Cerebellar cortex (tissue), 1 donor: ENCODE measurements around the gene SMARCE1.

Experiments
- DNase-seq: peaks from one replicate; pipeline ENCODE4 v3.0.0-alpha.2; 2015; ENCODE audit warnings: low spot score

Gene SMARCE1

DNA sequence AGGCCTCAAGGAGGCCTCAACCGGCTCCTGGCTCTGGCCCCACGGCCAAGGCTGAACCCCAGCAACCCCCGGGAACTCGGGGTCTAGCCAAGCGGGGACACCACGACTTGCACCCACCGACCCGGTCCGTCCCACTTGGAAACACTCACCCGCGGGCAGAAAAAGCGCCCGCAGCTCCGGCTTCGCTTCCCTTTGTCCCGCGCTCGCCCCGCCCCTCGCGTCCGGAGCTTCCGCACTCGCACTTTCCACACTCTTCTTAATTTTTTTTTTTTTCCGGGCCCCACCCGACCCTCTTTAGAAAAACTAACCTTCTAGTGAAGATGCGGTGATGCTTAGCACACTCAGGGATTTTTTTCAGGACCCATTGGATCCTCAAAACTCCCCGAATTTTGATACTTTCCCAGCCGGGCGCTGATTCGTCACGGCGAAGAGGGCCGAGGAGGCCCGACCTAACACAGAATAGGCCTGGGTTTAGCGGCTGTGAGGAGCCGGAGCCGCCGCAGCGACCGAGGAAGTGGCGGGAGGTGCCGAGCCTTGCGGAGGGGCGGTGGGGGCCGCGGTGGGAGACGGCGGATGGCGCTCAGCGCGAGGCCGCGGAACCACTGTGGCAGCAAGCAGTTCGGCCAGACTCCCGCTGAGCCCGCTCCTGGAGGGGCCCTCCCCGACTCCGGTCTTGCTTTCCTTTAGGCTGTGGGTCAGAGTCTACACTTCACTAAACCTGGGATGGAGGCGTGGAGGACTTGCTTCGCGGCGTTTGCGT, at the start of gene SMARCE1:
TSS of gene SMARCE1 (minus strand) at position 195 of the 760 bp plus-strand sequence. CDS start 2,016 bp downstream, outside the sequence.
- DNase-seq, result peak; percentile 75

DNA sequence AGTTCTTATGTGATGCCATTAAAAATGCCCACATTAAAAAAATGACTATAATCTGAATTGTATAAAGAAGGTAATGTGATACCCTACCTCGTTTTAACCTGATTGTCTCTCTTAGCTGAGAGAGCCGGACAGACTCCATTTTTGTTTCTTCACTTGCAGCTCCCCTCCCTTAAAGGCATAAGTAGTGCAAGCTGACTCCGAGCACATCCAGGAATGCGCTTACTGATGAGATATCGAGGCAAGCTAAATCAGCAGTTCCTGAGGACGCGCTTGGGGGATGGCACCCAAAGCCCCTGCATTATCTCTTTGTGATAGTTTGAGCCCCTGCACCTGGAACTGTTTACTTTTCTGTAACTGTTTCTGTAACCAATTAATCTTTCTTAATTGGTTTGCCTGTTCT, 49.7 kb upstream of the SMARCE1 start:
- no peak for DNase-seq

DNA sequence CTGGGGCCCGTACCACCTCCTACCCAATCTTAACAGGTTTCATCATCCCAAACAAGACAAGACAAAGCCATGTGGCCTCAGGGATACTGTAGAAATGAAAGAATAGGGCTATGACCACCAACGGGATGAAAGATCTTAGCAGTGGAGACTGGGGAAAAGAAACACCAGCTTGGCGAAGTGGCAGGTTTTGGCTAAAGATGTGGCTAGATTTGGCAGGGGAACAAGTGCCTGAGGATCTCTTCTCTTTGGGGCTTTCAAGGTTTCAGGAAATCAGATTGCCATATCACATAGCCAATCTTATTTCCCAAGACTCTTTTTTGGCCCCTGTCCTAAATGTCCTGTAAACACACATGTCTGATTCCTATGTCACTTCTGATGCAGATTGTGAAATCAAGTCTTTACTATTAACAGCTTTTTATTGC, 49.0 kb upstream of the SMARCE1 start:
- no peak for DNase-seq

DNA sequence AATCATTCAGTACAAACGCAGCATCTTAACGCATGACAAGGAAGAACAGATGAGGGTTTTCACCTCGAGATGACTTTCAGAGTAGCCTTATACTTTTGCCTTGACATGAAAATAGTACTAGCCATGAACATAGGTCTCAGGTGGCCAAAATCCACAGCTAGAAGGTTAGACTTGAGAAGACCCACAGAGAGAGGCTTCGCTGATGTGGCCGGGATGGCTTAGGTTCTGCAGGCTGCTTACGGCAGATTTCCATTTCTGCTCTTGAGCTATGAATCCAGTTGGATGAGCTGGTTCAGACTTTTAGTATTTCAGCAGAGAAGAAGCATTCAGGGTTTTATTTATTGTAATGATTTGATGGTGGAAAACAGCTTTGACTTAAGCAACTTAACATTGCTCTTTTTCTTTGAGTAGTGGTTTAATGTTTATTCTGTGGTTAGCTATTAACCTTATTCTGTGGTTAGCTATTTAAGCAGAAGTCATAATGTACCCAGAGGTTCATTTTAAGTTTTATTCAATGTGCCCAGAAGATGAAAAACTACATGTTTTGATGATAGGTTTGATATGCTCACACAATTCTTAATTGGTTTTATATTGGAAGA, 48.4 kb upstream of the SMARCE1 start:
- no peak for DNase-seq

DNA sequence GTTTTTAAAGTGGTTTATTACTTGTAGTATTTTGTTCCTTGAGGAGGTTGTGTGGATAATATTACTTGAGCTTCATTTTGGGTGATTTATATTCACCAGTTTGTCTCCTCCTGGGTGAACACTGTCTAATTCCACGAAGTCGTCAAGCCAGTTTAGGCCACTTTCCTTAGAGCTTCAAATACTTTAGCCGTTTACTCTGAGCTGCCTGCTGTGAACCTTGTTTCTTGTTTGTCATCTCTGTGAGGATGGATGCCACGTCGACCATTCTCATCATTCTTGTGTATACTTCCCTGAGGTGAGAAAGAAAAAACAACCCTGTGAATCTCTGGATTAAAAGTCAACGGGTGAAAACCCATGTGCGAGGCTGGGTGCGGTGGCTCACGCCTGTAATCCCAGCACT, 47.0 kb upstream of the SMARCE1 start:
- no peak for DNase-seq

DNA sequence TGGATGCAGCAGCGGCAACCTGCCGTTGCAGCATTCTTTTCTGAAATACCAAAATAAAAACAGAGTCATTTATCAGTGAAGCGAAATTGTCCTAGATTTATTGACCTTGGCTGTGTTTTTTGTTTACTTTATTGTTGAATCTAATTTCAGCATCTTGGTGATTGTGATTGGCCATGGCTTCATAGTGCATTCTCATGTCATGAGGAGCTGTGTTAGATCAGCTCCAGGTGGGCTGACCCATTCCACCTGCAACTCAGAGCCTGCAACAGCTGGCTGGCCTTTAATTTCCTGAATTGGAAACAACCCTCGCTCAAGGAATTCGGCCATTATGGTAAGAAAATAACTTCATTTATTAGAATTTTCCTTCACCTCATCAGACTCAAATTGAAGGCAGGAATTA, 39.5 kb upstream of the SMARCE1 start:
- DNase-seq, result no peak

DNA sequence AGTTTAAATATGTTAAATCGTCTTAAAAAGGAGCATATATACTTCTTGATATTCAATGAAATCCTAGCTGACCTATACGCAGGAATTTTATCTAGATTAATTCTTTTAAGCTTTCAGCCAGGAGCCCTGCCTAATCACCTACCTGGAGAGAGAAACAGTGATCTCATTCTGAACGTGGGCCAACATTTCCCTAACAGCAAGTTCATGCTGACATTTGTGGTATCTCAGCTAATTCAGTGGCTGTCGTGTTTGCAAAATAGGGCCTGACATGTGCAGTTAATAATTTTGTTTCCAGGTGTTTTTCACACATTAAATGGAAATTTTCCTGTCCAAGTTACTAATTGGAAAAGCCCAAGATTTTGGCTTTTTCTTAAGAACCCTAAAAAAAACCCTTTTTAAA, 38.6 kb upstream of the SMARCE1 start:
- DNase-seq, result peak; percentile 66

DNA sequence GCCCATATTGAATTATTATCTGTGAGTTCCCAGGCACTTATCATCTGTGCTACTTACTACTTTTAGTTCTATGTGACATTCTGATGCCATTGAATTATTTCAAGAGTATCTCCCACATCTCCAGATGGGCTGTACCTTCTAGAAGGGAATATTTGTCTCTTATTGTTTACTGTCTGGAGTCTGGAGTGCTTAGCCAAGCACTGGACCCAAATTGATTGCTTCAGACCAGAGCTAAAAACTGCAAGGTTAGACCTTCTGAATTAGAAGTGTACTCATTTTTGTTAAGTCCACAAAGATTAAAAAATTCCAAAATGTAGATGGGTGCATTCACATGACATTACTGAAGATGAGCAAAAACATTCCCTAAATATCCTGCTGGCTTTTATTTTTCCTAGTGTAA, 33.4 kb upstream of the SMARCE1 start:
- no peak for DNase-seq

DNA sequence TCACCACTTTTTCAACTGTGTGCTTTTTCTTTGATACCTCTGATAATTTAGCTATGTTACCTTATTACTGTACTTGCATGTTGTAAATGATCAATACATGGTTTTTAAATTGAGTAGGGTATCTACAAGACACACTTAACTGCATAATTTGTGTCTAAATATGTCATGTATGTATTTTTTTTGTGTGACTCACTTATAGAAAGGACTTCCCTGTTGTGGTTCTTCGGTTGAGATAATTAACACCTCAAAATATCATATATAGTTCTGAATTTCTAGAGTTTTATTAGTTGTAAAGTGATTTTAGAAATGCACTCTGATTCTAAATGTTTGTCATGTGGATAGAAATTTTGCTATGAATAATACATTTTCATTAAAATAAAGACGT, 31.9 kb upstream of the SMARCE1 start:
- no peak for DNase-seq

DNA sequence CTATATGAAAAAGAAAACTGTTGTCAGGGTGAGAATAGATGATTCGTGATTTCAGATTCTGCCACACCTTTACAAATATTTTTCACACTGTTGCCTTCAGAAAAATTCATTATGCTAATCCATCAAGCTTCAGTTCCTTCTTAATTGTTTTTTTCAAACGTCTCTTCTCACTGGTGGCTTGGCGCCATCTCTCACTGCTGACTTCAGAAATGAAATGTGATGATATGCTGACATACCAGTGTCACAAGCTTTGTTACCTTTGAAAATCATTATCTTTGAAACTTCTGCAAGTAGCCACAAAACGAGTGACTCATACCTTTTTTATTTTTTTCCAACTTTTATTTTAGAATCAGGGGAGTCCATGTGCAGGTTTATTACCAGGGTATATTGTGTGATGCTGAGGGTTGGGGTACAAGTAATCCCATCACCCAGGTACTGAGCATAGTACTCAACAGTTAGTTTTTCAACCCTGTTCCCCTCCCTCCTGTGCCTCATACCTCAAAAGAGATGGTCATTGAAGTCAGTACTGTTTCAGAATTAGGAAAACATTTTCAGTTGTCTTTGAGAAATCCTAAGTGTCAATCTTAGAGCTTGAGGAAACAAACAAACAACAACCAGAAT, 31.4 kb upstream of the SMARCE1 start:
- DNase-seq, result no peak

DNA sequence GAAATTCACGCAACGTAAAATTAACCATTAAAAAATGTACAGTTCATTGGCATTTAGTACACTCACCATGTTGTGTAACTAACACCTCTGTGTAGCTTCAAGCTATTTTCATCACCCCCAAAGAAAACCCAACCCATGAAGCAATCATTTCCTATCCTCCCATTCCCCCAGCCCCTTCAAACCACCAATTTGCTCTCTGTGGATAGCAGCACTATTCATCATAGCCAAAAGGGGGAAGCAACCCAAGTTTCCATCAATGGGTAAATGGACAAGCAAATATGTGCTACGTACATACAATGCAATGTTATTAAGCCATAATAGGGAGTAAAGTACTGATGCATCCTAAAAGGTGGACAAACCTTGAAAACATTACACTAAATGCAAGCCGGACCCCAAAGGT, 28.3 kb upstream of the SMARCE1 start:
- DNase-seq, result no peak

DNA sequence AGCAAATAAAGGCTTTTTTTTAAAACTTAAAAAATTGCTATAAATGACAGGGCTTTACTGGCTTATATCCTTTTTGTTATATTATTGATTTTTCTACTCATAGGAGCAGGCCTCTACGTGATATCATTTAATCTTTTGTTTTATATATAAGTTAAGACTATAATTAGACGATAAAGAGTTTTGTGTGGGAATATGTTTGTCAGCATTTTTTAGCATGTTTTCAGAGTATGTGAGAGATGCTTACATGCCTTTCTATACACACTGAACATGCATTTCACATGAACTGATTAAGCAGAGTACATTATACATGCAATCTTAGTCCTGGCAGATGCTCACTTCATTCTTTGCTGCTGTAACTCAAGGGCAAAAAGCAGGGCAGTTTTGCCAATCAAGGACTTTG, 25.0 kb upstream of the SMARCE1 start:
- DNase-seq, result no peak

DNA sequence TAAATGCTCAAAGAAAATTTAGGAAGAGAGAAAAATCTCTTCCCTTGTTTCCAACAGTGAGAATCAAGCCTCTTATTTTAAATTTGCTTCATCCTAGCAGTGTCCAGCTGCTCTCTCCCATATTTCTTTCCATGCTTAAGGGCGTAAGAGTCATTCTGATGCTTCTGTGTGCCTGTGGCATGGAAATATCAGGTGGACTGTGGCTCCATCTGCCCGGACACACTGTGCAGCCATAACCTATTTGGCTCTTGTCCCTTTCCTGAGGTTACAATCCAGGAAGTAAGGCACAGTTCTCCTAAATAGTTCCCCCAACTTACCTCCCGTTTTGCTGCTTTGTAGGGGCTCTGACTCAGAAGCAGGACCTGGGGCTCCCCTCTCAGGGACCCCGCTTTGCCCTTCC, 23.7 kb upstream of the SMARCE1 start:
- DNase-seq, result peak; percentile 88

DNA sequence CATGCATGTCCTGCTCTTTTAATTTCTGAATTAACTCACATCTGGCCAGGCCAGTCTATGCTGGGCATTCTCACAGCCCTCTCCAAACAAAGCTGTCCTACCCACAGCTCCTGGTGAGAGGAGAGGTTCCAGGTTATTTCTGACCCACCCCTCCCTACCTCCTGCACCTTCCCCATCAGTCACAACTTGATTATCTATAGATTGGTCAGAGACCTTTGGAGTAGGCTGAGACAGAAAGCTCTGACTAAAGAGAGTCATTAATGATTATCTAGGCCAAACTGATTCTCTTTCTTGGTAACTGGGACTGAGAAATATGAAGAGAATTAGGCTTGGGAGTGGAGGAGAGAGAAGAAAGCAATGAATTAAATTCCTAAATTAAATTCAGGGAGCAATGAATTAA, 18.7 kb upstream of the SMARCE1 start:
- DNase-seq, result no peak

DNA sequence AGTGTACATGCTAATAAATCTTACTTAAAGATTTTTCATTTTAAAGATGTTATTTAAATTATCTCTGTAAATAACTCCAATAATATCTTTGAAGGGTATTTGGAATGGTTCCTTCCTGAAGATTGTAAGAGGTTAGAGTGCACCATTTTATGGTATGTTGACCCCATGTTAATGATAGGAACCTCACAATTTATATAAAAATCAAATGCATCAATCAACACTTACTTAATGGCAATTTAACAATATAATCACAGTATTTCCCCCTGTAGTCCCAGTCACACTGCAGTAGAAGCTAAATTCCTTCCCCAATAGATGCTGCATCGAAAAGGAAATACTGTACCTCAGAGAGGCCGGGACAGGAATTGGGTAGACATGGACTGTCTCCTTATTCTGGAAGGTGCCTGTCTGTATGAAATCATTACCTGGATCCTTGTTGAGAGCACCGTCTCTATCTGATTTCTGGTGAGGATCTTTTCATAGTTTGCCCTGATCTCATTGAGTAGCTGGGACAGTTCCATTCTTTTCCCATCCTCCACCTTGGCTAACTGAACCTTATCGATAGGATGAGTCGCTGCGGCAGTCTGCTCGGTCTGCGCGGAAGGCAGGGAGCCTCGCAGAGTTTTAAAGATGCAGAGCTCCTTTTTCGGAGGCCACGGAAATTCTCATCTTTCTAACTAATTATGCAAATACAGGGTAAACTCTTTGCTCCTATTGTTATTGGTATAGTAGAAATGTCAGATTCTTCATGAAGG, 17.1 kb upstream of the SMARCE1 start, which contains the start of gene KRT222:
TSS of gene KRT222 (minus strand) at position 596 of the 752 bp plus-strand sequence. CDS start at position 518, 78 bp downstream.
- peak; percentile 64 for DNase-seq

DNA sequence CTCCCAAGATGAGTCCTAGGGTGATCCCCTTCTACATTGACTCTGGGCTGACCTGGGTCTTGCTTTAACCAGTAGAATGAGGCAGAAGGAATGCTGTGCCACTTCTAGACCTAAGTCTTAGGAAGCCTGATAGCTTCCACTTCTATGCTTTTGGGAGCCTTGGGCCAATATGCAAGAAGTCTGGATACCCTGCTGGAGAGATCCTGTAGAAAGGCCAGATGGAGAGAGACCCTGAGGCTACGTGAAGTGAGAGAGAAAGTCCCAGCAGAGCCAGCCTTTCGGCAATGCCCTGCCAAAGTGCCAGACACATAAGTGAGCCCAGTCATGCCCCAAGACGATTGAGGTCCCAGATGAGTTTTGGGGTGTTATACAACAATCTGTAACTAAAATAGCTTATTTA, 15.6 kb upstream of the SMARCE1 start:
- DNase-seq, result peak; percentile 42

DNA sequence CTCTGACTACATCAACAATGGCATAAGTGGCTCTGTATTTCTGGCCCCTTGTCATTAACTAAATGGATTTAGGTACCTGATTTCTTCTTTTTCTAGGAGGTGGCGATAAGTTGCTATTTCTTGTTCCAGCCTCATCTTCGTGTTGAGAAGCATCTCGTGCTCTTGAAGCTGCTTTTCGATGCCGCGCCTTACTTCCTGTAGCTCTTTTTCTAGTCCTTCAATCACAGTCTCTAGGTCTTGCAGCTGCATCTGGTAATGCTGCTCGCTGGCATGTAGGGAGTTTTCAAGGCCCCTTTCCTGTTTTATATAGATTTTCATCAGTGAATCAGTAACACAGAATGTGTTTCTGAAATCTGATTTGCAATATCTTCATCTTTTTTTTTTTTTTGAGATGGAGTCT, 12.3 kb upstream of the SMARCE1 start:
- DNase-seq, result no peak

DNA sequence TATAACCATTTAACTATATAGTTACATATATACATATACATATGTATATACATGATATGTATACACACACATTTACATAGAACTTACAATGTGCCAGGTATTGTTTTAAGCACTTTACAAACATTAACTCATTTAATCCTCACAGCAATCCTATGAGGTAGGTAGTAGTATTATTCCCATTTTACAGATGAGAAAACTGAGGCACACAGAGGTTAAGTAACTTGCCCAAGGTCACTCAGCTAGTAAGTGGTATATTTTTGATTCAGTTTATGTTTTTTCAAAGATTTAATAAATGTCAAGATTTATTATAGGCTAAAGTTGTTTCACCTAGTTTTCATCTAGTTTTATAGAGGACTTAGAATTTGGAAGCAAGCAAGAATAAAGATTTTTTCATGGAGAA, 10.8 kb upstream of the SMARCE1 start:
- DNase-seq, result no peak

DNA sequence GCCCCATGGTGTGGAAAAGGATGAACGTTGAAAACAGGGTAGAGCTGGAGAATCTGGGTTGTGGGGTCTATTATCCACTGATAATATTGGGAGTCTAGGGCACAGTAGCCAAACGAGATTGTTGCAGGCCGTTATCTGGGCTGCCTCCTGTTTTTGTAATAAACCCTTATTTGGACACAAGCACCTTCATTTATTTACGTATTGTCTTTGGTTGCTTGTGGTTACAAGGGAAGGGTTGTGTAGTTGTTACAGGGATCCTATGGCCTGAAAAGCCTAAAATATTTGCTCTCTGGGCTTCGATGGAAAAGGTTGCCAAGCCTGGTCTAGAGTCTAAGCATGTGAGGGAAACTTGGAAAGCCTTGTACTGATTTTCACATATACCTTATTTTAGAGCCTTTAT, 4.3 kb upstream of the SMARCE1 start:
- no peak for DNase-seq

DNA sequence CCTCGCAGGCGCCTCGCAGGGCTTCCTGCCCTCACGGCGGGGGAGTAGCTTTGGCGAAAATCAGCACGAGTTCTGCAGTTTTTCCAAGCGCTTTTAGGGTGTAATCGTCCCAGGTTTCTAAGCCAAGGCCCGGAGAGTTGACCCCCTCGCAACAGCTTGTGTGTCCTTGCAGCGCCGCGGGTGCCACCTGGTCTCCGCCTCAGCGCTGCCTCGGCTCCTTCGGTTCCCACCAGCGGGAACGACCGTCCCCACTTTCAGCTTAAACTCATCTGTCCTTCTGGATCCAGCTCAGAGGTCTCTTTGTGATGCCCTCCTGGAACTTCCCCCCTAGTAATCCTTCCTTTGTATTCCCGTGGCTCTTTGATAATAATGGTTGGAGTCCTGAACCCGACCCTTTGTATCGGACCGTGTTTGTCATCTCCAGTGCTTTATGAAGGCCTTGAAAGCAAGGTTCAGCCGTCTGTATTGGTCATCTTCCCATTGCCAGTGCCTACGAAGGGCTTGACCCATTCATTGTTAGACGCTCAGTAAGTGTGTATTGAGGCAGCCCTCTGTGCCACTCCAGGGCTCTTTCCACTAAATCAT, 858 bp upstream of the SMARCE1 start:
- peak; percentile 33 for DNase-seq

DNA sequence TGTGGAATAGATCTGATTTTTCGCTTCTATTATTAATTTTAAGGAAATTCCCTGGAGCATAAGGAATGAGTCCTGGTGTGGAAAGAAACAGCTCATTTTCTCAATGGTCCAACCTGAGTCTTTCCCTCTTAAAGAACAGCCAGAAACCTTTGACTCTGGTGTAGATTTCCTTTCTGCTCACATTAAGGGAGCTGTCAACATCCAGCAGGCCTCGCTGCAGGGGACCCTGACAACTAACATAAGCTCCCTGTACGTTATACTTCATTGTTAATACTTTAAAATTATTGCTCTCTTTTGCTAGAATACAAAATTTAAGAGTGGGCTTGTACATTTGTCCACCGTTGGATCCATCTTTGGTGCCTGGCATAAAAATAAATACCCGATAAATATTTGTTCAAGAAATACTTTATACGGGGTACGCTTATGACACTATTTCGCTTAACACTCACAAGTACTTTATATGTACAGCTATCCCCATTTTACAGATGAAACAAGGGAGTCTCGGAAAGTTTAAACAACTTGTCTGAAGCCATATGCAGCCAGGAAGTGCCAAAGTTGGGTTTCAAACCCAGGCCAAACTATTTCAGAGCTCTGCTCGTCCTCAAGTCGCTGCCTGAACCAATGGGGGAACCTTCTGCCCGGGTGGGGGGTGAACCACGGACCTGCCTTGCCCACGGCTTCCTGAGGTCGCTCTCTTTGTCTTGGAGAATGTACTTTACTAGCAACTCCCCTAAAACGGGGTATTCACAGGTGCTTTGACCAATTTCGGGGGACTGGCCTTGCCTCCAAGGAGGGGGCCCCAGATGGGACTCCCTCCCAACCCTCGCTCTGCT, 611 bp downstream of the SMARCE1 start:
- DNase-seq, result no peak
